HepG2 (cell line): ENCODE results near the gene INSR. TPM values are rescaled to one million over a fixed set of nuclear protein-coding genes. Genes with fewer than 3 reads are reported as not detected.
A peak's percentile ranks its signal among the peaks of the same experiment; 100 is the strongest.

Experiments
- CENPT ChIP-seq: sonication (generic); formaldehyde crosslinking; IDR thresholded peaks from 2 replicates; pipeline ENCODE4 v1.8.0; 2022; ENCODE audit warnings: low read depth, mild to moderate bottlenecking, moderate library complexity, missing genetic modification reagents
- HNF4G ChIP-seq, 2 experiments: sonication (generic) in 1 of 2; formaldehyde crosslinking in 1 of 2; IDR thresholded peaks; 2 replicates each; pipeline versions ENCODE4 v1.4.0 to v1.6.1; 2011 to 2020; ENCODE audit warnings: borderline replicate concordance in 2 of 2, low read depth in 2 of 2, mild to moderate bottlenecking in 2 of 2, low read length in 1 of 2, missing genetic modification reagents in 1 of 2, moderate library complexity in 1 of 2
- KAT7 ChIP-seq: IDR thresholded peaks from 2 replicates; pipeline ENCODE4 v1.6.1; 2018; ENCODE audit warnings: borderline replicate concordance, missing compliant biosample characterization
- KLF12 ChIP-seq: sonication (generic); formaldehyde crosslinking; IDR thresholded peaks from 2 replicates; pipeline ENCODE4 v1.4.0; 2020; ENCODE audit warnings: missing genetic modification reagents, borderline replicate concordance
- RXRB ChIP-seq: IDR thresholded peaks from 2 replicates; pipeline ENCODE4 v1.6.1; 2016; ENCODE audit warnings: borderline replicate concordance, missing genetic modification reagents, missing compliant biosample characterization
- ZFAT ChIP-seq: sonication (generic); formaldehyde crosslinking; conservative IDR thresholded peaks from 2 replicates; pipeline ENCODE4 v1.8.1; 2023; ENCODE audit warnings: missing genetic modification reagents, inconsistent platforms
- ZNF761 ChIP-seq: sonication (generic); formaldehyde crosslinking; conservative IDR thresholded peaks from 2 replicates; pipeline ENCODE4 v1.4.0; 2020; ENCODE audit warnings: mild to moderate bottlenecking, missing genetic modification reagents
- polyA plus RNA-seq, 8 experiments: library from polyadenylated mRNA; depleted of rRNA in 3 of 8; stranded (reverse) in 7 of 8; unstranded in 1 of 8; fragments of >200 nt; fragmentation: Illumina TruSeq in 4 of 8; extraction: Trizol in 4 of 8; gene quantifications; 2 replicates each; pipeline versions ENCODE4 v1.2.1 to v1.2.3, GENCODE V29; 2011 to 2016; ENCODE audit warnings: low read depth in 4 of 8, missing spikeins in 1 of 8, mixed read lengths in 1 of 8; ENCODE audit not compliant: insufficient read depth in 1 of 8
- total RNA-seq, 5 experiments: library from RNA; depleted of rRNA; stranded (reverse); fragments of >200 nt; fragmentation: Illumina TruSeq; extraction: Trizol; gene quantifications; 2 replicates each; pipeline ENCODE4 v1.2.3, GENCODE V29; 2016; ENCODE audit warnings: low read depth in 1 of 5
- TF ChIP-seq, protein P1 (sequence below): sonication (generic); formaldehyde crosslinking; IDR thresholded peaks from 2 replicates; pipeline ENCODE4 v1.5.1; 2020; ENCODE audit warnings: mild to moderate bottlenecking, missing genetic modification reagents, borderline replicate concordance
- TF ChIP-seq, protein P2 (sequence below): sonication (generic); formaldehyde crosslinking; IDR thresholded peaks from 2 replicates; pipeline ENCODE4 v1.8.1; 2023; ENCODE audit warnings: mild to moderate bottlenecking, missing genetic modification reagents
- TF ChIP-seq, protein P3 (sequence below): sonication (generic); formaldehyde crosslinking; IDR thresholded peaks from 2 replicates; pipeline ENCODE4 v1.8.0; 2022; ENCODE audit warnings: missing genetic modification reagents, mild to moderate bottlenecking, inconsistent platforms, borderline replicate concordance
- TF ChIP-seq, protein P4 (sequence below): sonication (generic); formaldehyde crosslinking; IDR thresholded peaks from 2 replicates; pipeline ENCODE4 v1.5.0; 2020; ENCODE audit warnings: mild to moderate bottlenecking, missing genetic modification reagents
- TF ChIP-seq, protein P5 (sequence below): sonication (generic); formaldehyde crosslinking; IDR thresholded peaks from 2 replicates; pipeline ENCODE4 v1.8.0; 2023; ENCODE audit warnings: mild to moderate bottlenecking, missing genetic modification reagents
- TF ChIP-seq, protein P6 (sequence below): sonication (generic); formaldehyde crosslinking; IDR thresholded peaks from 2 replicates; pipeline ENCODE4 v1.4.0; 2020; ENCODE audit warnings: missing genetic modification reagents

INSR gene
- total and polyA plus RNA-seq, 2 of the 13 experiments (the other 11 are each of a cell fraction or from before 2014, with no cell fraction given): 24.2 to 29.8 TPM

DNA sequence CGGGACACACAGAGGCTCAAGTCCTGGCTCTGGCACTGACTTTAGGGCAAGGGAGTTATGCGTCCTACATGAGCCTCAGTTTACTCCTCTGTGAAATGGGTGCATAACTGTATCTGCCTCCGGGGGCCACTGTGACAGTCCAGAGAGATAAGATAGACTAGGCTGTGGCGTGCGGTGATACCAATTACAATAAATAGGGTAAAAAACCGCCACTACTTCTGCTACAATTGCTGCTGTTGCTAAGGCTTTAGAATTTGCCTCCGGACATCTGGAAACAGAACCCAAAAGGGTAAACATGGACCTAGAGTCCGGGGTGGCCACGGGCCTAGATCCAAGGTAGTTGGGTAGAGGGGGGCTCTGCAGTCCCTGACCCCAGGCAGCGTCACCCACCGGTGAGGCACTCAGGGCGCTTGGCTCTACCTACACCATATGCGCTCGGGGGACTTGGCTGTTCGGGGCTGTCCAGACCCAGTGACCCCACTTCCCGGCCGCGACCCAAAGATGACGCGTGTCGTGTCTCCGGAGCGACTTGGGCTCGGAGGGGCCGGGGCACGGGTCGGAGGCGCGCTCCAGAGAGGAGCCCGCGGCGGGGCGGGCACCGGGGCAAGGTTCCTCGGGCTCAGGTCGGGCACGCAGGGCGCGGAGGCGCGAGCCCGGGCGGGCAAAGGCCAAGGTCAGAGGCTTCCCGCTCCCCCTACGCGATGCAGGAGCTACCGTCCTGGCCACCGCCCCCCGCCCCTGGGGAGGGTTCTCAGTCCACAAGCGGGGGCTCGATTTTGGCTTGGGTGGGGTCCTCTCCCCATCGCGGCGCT is 1.1 kb downstream of the INSR start (continued):
- TF ChIP-seq, protein P1, sequence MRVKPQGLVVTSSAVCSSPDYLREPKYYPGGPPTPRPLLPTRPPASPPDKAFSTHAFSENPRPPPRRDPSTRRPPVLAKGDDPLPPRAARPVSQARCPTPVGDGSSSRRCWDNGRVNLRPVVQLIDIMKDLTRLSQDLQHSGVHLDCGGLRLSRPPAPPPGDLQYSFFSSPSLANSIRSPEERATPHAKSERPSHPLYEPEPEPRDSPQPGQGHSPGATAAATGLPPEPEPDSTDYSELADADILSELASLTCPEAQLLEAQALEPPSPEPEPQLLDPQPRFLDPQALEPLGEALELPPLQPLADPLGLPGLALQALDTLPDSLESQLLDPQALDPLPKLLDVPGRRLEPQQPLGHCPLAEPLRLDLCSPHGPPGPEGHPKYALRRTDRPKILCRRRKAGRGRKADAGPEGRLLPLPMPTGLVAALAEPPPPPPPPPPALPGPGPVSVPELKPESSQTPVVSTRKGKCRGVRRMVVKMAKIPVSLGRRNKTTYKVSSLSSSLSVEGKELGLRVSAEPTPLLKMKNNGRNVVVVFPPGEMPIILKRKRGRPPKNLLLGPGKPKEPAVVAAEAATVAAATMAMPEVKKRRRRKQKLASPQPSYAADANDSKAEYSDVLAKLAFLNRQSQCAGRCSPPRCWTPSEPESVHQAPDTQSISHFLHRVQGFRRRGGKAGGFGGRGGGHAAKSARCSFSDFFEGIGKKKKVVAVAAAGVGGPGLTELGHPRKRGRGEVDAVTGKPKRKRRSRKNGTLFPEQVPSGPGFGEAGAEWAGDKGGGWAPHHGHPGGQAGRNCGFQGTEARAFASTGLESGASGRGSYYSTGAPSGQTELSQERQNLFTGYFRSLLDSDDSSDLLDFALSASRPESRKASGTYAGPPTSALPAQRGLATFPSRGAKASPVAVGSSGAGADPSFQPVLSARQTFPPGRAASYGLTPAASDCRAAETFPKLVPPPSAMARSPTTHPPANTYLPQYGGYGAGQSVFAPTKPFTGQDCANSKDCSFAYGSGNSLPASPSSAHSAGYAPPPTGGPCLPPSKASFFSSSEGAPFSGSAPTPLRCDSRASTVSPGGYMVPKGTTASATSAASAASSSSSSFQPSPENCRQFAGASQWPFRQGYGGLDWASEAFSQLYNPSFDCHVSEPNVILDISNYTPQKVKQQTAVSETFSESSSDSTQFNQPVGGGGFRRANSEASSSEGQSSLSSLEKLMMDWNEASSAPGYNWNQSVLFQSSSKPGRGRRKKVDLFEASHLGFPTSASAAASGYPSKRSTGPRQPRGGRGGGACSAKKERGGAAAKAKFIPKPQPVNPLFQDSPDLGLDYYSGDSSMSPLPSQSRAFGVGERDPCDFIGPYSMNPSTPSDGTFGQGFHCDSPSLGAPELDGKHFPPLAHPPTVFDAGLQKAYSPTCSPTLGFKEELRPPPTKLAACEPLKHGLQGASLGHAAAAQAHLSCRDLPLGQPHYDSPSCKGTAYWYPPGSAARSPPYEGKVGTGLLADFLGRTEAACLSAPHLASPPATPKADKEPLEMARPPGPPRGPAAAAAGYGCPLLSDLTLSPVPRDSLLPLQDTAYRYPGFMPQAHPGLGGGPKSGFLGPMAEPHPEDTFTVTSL (CRISPR knock-in tag): no peak
- TF ChIP-seq, protein P2, sequence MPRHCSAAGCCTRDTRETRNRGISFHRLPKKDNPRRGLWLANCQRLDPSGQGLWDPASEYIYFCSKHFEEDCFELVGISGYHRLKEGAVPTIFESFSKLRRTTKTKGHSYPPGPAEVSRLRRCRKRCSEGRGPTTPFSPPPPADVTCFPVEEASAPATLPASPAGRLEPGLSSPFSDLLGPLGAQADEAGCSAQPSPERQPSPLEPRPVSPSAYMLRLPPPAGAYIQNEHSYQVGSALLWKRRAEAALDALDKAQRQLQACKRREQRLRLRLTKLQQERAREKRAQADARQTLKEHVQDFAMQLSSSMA (CRISPR knock-in tag): peak; percentile 60; the same call in 1 of the 2 replicates
- TF ChIP-seq ZFAT (CRISPR knock-in tag) (no peak), ZNF761 (CRISPR knock-in tag) (peak; percentile 51; the same call in 1 of the 2 replicates), CENPT (CRISPR knock-in tag) (no peak), KLF12 (peak; percentile 51; the same call in 1 of the 2 replicates), HNF4G (IDR thresholded peaks at IDR 0.05; ENCODE audit: borderline replicate concordance, low read depth, low read length) (peak; percentile 75), HNF4G (CRISPR knock-in tag; IDR thresholded peaks at IDR 0.05; ENCODE audit: borderline replicate concordance, low read depth) (peak; percentile 87; the same call in 1 of the 2 replicates), KAT7 (CRISPR knock-in tag) (no peak), RXRB (CRISPR knock-in tag) (peak; percentile 61)
- TF ChIP-seq, protein P3, sequence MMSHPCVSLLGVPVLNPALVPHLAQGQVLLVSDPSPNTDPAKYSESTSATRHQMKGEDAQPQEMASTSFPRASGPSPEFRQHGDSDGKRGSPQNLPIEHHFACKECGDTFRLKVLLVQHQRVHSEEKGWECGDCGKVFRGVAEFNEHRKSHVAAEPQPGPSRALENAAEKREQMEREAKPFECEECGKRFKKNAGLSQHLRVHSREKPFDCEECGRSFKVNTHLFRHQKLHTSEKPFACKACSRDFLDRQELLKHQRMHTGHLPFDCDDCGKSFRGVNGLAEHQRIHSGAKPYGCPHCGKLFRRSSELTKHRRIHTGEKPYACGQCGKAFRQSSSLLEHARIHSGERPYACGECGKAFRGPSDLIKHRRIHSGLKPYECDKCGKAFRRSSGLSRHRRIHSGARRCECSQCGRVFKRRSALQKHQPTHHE (CRISPR knock-in tag): no peak
- TF ChIP-seq, protein P4, sequence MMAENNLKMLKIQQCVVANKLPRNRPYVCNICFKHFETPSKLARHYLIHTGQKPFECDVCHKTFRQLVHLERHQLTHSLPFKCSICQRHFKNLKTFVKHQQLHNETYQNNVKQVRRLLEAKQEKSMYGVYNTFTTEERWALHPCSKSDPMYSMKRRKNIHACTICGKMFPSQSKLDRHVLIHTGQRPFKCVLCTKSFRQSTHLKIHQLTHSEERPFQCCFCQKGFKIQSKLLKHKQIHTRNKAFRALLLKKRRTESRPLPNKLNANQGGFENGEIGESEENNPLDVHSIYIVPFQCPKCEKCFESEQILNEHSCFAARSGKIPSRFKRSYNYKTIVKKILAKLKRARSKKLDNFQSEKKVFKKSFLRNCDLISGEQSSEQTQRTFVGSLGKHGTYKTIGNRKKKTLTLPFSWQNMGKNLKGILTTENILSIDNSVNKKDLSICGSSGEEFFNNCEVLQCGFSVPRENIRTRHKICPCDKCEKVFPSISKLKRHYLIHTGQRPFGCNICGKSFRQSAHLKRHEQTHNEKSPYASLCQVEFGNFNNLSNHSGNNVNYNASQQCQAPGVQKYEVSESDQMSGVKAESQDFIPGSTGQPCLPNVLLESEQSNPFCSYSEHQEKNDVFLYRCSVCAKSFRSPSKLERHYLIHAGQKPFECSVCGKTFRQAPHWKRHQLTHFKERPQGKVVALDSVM: no peak
- TF ChIP-seq, protein P5, sequence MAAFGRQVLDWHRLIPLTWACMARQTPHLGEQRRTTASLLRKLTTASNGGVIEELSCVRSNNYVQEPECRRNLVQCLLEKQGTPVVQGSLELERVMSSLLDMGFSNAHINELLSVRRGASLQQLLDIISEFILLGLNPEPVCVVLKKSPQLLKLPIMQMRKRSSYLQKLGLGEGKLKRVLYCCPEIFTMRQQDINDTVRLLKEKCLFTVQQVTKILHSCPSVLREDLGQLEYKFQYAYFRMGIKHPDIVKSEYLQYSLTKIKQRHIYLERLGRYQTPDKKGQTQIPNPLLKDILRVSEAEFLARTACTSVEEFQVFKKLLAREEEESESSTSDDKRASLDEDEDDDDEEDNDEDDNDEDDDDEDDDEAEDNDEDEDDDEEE (CRISPR knock-in tag): no peak
- TF ChIP-seq, protein P6, sequence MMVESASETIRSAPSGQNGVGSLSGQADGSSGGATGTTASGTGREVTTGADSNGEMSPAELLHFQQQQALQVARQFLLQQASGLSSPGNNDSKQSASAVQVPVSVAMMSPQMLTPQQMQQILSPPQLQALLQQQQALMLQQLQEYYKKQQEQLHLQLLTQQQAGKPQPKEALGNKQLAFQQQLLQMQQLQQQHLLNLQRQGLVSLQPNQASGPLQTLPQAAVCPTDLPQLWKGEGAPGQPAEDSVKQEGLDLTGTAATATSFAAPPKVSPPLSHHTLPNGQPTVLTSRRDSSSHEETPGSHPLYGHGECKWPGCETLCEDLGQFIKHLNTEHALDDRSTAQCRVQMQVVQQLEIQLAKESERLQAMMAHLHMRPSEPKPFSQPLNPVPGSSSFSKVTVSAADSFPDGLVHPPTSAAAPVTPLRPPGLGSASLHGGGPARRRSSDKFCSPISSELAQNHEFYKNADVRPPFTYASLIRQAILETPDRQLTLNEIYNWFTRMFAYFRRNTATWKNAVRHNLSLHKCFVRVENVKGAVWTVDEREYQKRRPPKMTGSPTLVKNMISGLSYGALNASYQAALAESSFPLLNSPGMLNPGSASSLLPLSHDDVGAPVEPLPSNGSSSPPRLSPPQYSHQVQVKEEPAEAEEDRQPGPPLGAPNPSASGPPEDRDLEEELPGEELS (CRISPR knock-in tag): no peak
